Lower leg skin (tissue), 4 donors: ENCODE data around the gene HBEGF. TPM values are rescaled to one million over a fixed set of nuclear protein-coding genes. Genes with fewer than 3 reads are reported as not detected.

Source experiments
- DNase-seq, 2 donors: peaks; one replicate each; pipeline ENCODE4 v3.0.0-alpha.2; 2019; ENCODE audit warnings: low spot score in 2 of 2
- H3K4me3 ChIP-seq: fragments of 200-600 bp; sonication (generic); 2 replicates; pipeline ENCODE4 v1.5.1; 2017; ENCODE audit warnings: mild to moderate bottlenecking, low read depth; ENCODE audit not compliant: poor library complexity, severe bottlenecking
- CTCF ChIP-seq, 3 donors: fragments of 450-650 bp; IDR thresholded peaks; one replicate each; pipeline ENCODE4 v1.5.1; 2016; ENCODE audit warnings: antibody characterized with exemption in 3 of 3, mild to moderate bottlenecking in 3 of 3, moderate library complexity in 2 of 3
- POLR2A ChIP-seq, 2 donors: fragments of 450-650 bp; IDR thresholded peaks; one replicate each; pipeline ENCODE4 v1.6.1; 2016 to 2017; ENCODE audit warnings: antibody characterized with exemption in 2 of 2, mild to moderate bottlenecking in 1 of 2, moderate library complexity in 1 of 2
- WGBS, 2 donors: methylation state at CpG; one replicate each; pipeline ENCODE4 v1.1.5; 2018; 5-methylcytosine and 5-hydroxymethylcytosine counted together
- intact Hi-C: fragments of 100-400 bp; cut with DNase I; formaldehyde crosslinking; loops from one replicate; pipeline ENCODE4 v1.15.0; 2023; ENCODE audit warnings: low total_unique reads
- total RNA-seq, 4 donors: library from RNA; depleted of rRNA; stranded (reverse); fragments of >200 nt; gene quantifications; one replicate each; pipeline ENCODE4 v1.1.0, GENCODE V29; 2016

Gene HBEGF
- total RNA-seq, 4 donors from 2014 or later, result 16.6 to 24.3 (median 18.4) TPM

GRCh38 chr5:140360681-140361479 is 14.5 kb upstream of the HBEGF start:
- H3K4me3 ChIP-seq, result no peak overlapping the region
- 65 to 80% methylated on average over 7 of the region's 7 CpGs for WGBS, 2 donors
- intact Hi-C loops, result loop anchor here (10.0 kb wide), 1 partner anchor 274 kb away; the partner anchor contains the start of genes CD14 and TMCO6
- DNase-seq, result no peak
- TF ChIP-seq CTCF (IDR thresholded peaks at IDR 0.05) (no peak), POLR2A (IDR thresholded peaks at IDR 0.05) (no peak)

- H3K4me3 ChIP-seq, result no peak within 1 kb of the TSS
- intact Hi-C loops, result loop anchor here (10.0 kb wide), 1 partner anchor 275 kb away; the partner anchor contains the start of genes CD14 and TMCO6
- no peak for DNase-seq
- no peak for TF ChIP-seq POLR2A (IDR thresholded peaks at IDR 0.05)
- no peak for TF ChIP-seq CTCF (IDR thresholded peaks at IDR 0.05)
- 89 to 93% methylated on average over 1 to 2 of the region's 2 CpGs for WGBS, 2 donors
These were observed 13.7 kb upstream of the HBEGF start, which contains the start of gene SLC4A9 for GRCh38 chr5:140360101-140360500. Gene SLC4A9 (plus strand): TSS chr5:140360194. CDS start chr5:140360237, 43 bp downstream.

GRCh38 chr5:140358738-140359310 is 12.4 kb upstream of the HBEGF start:
- 74 to 82% methylated on average over 4 of the region's 4 CpGs for WGBS, 2 donors

GRCh38 chr5:140357726-140358093 is 11.3 kb upstream of the HBEGF start:
- DNase-seq, result peak; percentile 80 to 97
- H3K4me3 ChIP-seq, result no peak overlapping the region
- WGBS, 2 donors, result 0% methylated on average over 17 to 18 of the region's 18 CpGs
- intact Hi-C loops, result no loop called here
- TF ChIP-seq CTCF (IDR thresholded peaks at IDR 0.05), result peak in 1 of 3 donors; percentile 77
- no peak for TF ChIP-seq POLR2A (IDR thresholded peaks at IDR 0.05)

More at GRCh38 chr5:140358738-140359310, 12.4 kb upstream of the HBEGF start:
- DNase-seq, result no peak
- intact Hi-C loops, result no loop called here
- H3K4me3 ChIP-seq, result no peak overlapping the region
- TF ChIP-seq POLR2A (IDR thresholded peaks at IDR 0.05) (no peak), CTCF (IDR thresholded peaks at IDR 0.05) (no peak)

- TF ChIP-seq POLR2A (IDR thresholded peaks at IDR 0.05) (no peak), CTCF (IDR thresholded peaks at IDR 0.05) (no peak)
- H3K4me3 ChIP-seq, result no peak overlapping the region
- WGBS, 2 donors, result 30 to 36% methylated on average over 10 of the region's 10 CpGs
- DNase-seq, result no peak
- intact Hi-C loops, result no loop called here
These were observed 10.7 kb upstream of the HBEGF start for GRCh38 chr5:140356853-140357725.
